Stimulated activated CD8-positive, alpha-beta memory T cell treated with anti-CD3 and anti-CD28 coated beads, Interleukin-7, amount 100 ng/mL, for 48 hours (primary cell): ENCODE results near the gene RXRA.
"Not testable (repeated sequence)": the region's sequence is repeated elsewhere in the genome, so short reads cannot be mapped to it uniquely, and the experiment has no call there.

ENCODE experiments used
- DNase-seq, 2 donors: peaks; one replicate each; pipeline ENCODE4 v3.0.0-alpha.2; 2020; ENCODE audit warnings: low read depth in 1 of 2; ENCODE audit errors: extremely low read depth in 1 of 2

Gene RXRA

GRCh38 chr9:134293611-134294152 lies 32.6 kb upstream of the RXRA start:
- no peak for DNase-seq

DNA sequence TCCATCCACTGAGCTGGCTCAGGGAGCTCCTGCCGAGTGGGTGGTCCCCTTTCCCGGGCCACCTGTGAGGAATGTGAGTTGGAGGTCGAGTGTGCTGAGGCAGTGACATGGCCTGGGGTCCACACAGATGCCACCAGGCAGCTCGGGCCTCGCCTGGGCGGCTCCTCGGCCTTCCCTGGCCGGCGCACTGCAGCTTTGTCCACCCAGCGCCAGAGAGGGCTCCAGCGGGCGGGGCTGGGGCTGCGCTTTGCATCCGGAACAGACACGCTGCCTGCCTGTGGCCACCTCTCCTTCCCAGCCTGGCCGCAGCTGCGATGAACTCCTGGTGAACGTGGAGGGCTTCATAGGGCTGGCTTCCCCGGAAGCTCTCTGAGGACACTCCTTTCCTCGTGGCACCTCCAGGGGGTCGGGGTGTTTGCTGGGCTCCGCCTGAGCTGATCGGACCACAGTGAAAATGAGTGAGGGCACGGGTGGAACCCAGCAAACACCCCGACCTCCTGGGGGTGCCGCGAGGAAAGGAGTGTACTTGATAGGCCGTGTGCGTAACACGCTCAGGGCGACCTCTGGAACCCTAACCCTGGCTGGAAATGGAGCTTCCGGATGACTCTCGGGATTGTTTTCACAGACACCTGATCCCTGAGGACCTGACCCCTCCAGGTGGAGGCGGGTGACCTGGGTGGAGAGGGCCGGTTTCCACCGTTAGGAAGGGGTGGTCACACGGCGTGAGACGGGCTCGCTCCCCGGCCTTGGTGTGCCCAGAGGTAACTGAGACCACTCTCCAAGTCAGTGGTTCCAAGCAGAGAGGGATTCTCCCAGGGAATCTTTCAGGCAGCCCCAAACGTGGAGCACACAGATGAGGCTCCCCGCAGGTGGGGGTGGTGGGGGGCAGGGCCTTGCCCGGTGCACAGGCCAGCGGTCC lies 31.8 kb upstream of the RXRA start:
- DNase-seq, result no peak

DNA sequence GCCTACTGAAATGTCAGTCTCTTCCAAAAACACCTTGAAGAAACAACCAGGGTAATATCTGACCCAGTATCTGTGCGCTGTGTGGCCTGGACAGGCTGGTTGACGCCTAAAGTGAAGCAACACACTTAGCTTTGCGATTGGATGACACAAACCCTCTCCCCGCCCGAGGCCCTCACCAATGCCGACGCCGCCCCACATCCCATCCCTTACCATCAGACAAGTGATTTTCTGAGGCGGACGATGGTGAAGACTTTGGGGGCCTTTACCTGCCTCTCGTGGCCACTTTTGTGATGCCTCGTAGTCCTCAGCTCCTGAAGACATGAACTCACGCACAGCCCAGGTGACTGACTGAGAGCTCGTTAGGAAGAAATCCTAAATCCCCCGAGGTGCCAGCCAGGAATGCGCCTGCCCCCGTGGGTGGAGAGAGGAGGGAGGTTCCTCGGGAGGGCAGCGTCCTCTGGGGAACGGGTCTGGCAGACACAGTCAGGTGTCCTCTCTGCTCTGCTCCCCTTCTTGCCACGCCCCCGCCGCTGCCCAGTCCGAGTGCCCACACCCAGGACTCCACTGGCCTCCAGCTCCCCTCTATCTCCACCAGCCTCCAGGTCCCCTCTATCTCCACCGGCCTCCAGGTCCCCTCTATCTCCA lies 31.0 kb upstream of the RXRA start:
- no peak for DNase-seq

- DNase-seq, result no peak
Observed at GRCh38 chr9:134295746-134296250, 30.5 kb upstream of the RXRA start.

DNA sequence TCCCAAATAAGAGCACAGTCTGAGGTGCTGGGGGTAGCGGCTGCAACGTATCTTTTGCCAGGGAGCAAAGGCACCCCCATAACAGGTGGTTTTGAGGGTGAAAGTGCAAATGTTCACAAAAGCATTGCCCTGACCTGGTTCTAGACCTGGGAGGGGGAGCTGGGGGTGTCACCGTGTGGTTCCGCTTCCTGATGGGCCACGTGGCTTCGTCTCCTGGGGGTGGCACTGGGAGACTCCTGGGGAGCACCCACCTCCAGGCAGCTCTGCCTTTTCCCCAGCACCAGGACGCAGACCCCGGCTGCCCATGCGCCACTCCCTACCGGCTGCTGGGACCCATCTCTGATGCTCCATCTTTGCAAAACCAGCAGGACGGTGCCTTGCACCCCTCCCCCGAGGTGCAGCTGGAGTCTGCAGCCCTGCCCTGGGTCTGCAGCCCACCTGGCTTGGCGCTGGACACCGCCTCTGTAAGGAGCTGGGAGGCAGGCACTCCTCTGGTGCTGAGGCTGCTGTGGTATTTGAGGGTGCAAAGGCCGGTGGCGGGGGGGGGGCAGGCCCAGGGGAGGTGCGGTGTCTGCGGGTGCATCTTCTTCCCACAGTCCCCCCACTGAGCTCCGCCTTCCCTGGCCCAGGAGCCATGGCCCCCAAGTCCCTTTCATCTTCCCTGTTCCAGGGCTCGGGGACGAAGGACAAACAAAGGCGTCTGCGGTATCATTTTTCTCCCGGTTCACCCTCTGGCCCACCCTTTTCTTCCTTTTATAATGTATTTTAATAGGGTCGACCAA lies 29.8 kb upstream of the RXRA start:
- DNase-seq, result no peak

DNA sequence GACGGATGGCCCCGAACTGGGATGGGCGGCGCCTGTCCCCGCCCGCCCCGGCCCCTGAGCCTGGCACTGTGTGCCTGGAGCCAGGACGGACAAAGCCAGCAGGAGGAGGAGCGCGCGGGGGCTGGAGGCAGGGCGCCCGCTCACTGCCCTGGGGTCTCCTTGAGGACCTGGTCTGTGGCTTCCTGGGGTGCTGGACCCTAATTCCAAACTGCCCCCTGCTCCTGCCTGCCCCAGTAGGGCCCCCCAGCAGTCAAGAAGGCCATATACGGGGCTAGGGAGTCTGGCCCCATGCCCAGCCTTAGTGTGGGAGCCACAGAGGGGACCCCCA lies 29.2 kb upstream of the RXRA start:
- no peak for DNase-seq

DNA sequence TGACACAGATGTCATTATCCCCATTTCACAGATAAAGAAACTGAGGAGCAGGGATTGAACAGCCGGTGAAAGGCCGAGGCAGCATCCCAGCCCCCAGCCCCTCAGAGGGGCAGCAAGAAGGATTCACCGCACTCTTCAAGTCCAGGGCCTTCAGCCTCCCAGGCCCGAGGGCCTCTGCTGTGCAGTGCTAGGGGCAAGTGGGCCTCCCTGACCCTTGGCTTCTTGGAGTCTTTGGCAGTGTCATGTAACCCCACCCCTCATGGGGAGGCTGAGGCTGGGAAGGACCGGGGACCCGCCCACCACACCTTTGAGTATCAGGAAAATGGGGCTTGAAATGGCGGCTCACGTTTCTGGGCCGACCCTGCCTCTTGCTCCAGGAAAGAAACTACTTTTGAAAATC lies 28.7 kb upstream of the RXRA start:
- no peak for DNase-seq

GRCh38 chr9:134298000-134298399 lies 28.3 kb upstream of the RXRA start:
- DNase-seq, result no peak

GRCh38 chr9:134299068-134299467 lies 27.2 kb upstream of the RXRA start:
- DNase-seq, result no peak

DNA sequence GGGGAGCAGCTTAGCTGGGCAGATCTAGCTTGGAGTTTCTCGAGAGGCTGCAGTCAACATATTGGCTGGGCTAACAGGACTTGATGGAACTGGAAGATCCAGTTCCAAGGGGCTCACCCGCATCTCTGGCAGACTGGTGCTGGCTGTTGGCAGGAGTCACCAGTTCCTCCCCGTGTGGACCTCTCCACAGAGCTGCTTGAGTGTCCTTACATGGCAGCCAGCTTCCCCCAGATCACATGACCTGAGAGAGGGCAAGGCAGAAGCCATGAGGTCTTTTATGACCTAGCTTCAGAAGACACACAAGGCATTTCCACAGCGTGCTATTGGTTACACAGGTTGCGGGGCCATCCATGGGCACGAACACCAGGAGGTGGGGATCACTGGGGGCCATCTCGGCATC lies 26.4 kb upstream of the RXRA start:
- DNase-seq, result no peak

DNA sequence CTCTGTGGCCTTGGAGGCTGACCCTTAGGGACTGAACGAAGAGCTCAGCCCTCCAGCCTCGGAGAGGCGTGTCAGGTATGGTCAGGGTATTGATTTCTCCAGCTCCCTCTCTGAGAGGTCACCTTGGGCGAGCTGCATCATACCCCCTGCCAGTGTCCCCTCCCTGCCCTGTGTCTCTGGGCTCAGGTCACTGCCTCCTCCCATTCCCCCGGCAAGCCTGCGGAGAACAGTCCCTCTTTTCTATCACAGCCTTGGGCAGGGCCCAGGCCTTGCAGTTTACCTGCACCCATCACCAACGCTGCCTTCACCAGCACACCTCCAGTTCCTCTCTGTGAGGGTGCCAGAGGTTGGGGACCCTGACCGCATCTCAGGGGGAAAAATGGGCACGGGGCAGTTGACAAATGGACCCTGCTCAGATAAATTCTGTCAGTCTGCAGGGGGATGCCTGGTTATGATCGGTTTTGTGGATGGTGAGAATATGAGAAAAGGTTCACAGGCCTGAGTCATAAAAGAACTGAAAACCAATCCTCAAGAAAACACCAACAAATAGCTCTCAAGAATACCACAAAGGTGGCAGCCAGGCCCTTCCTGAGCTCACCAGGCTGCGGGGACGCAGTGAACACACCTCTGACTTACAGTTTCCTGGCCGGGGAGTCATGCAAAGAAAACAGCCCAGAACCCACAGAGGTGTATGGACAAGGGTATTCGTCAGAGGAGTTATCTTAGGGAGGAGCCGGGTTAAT lies 24.7 kb upstream of the RXRA start:
- DNase-seq, result peak; percentile 58 to 74

DNA sequence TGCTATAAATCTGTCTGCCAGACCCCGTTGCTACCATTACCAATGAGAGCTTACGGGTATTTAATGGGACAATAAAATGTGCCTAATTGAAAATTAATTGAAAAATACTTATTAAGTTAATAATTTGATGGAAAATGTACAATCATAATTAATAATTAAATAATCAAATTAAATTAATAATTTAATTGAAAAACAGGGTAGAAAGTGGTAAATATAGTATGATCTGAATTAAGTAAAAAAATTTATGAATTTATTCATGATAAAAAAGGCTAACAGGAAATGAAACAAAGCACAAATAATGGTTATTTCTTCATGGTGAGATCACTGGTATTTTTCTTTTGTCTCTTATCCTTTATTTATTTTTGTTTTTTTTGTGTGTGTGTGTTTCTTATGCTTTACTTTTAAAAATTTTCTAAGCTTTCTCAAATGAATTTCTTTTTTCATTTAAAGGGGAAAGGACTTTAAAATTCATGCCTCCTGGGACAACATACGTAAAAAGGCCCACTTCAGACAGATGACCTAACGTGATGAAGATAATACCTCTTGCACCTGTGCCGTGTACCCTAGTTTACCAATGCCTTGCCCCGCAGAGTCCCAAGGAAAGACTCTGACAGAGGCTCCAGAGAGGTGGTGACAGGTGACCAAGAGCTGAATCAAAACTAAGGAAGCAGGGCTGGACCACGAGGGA lies 24.0 kb upstream of the RXRA start:
- no peak for DNase-seq

GRCh38 chr9:134303601-134304000 lies 22.7 kb upstream of the RXRA start:
- no peak for DNase-seq

DNA sequence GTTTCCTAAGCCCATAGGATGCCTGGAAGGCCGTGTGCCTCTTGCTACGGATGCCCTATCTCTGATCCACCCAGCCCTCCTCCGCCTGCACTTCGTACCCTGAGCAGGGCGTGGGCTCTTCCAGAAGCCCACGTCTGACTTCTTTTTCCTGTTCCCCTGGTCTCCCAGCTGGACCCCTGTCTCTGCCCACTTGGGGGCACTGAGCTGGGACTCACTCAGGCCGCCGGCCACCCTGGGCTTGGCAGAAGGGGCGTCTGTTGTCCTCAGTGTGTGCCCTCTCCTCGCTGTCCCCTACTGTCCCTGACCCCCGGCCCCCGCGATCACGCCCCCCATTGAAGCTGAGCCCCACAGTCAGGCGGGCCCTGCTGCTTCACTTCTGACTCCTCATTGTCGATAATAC lies 22.0 kb upstream of the RXRA start:
- DNase-seq, result no peak

DNA sequence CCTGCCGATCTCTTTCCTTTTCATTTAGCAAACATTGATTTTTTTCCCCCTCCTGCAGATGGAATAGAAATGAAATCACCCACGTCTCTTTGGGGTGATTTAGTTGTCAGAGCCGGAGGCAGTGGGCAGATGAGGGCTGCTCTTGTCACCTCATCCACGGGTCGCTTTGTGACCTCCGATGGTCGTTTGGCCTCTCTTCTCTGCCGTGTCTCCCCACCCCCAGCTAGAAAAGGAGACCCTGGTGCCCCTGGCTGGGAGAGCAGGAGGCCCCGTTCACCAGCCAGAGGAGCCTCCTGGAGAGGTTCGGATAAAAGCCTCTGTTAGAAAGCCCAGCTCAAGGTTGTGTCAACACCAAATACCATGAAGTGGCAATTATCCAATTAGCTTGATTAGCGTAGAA lies 21.6 kb upstream of the RXRA start:
- DNase-seq, result no peak

- no peak for DNase-seq
Observed at GRCh38 chr9:134305533-134305932, 20.7 kb upstream of the RXRA start.

GRCh38 chr9:134306042-134306441 lies 20.2 kb upstream of the RXRA start:
- not testable (repeated sequence) for DNase-seq

DNA sequence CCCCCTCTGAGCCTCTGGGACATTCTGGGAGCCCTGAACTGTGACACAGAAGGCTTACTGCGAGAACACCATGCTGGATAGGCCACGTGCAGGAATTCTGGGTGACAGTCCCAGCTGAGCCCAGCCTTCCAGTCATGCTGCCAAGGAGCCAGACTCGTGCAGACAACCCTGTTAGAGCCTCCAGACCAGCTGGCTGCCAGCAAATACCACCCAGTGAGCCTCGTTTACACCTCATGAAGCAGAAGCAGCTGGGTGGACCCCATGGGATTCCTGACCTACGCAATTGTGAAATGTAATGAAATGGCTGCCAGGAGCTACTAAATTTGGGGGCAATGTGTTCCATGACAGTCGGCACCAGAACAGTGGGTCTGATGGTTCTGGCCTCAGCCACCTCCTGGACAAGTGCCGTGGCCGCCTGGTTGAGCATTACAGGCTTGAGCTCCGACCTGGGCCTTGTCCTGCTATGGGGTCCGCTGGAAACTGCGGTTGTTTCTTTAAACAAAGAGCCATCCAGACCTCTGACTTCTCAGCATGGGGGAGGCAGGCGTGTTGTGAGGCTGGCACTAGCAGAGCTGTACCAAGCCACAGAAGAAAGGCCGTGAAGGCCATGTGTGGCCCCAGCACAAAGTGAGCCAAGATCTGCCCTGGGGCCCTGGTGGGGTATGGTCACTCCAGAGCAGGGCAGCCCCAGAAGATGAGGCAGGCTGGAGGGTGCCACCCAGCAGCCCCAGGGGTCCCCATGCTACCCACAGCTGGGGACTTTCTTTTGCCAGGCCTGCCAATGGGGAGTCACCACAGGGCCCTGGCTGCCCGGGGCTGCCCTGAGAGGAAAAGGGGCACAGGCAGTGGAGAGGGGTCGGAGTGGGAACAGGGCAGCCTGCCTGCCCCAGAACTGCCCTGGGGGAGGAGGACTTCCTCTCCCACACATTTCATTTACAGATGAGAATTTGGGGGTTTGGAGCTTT lies 19.3 kb upstream of the RXRA start:
- no peak for DNase-seq
